HepG2 (cell line): ENCODE measurements around the gene SLC16A4. TPM values are rescaled to one million over a fixed set of nuclear protein-coding genes. Genes with fewer than 3 reads are reported as not detected.

Experiments used
- ATAC-seq: fragments of 200-7000 bp; cut with Tn5 transposase; 3 replicates; pipeline ENCODE4 v1.9.1; 2020; ENCODE audit warnings: mild to moderate bottlenecking, moderate library complexity
- BruUV-seq: library from RNA; stranded (reverse); fragments of 400-500 nt; replicated peaks from 2 replicates; lab custom pipeline; 2021; lab: Mats Ljungman, UMichigan
- CTCF ChIA-PET: fragments of 300-600 bp; formaldehyde crosslinking; extraction: SDS; loops from one replicate; lab custom pipeline; 2021; ENCODE audit warnings: low total read pairs, inconsistent platforms, low intra/inter-chr PET ratio; lab: Yijun Ruan, JAX
- POLR2A ChIA-PET: fragments of 350-600 bp; sonication (Branson Sonifier 250); formaldehyde crosslinking; loops from one replicate; lab custom pipeline; 2020; ENCODE audit warnings: antibody characterized with exemption, inconsistent platforms; lab: Yijun Ruan, JAX
- DNase-seq: peaks from one replicate; pipeline ENCODE4 v3.0.0-alpha.2; 2015; ENCODE audit warnings: low spot score
- FAIRE-seq: peaks from 3 replicates; lab custom pipeline; 2011; peaks lifted over from hg19 to GRCh38; lab: Jason Lieb, UNC
- H2AFZ ChIP-seq: one replicate; pipeline ENCODE4 v1.6.1; 2011; ENCODE audit warnings: low read length, inconsistent platforms
- H3K27ac ChIP-seq: fragments of 300-600 bp; 3 replicates; pipeline ENCODE4 v1.8.0; 2011; ENCODE audit warnings: mixed run types, mild to moderate bottlenecking, mixed read lengths, low read length, inconsistent platforms; ENCODE audit not compliant: insufficient read depth; ENCODE audit errors: extremely low read length
- H3K27me3 ChIP-seq, 2 experiments: fragments of 200-600 bp in 1 of 2; 2 replicates in 1 of 2; 3 replicates in 1 of 2; pipeline versions ENCODE4 v1.6.0 to v1.8.0; 2011; ENCODE audit warnings: low read length in 2 of 2, mild to moderate bottlenecking in 2 of 2, moderate library complexity in 2 of 2, inconsistent platforms in 1 of 2; ENCODE audit not compliant: insufficient read depth in 2 of 2, control insufficient read depth in 1 of 2
- H3K36me3 ChIP-seq, 2 experiments: fragments of 200-600 bp in 1 of 2; replicated peaks in 1 of 2; 2 replicates in 1 of 2; 3 replicates in 1 of 2; pipeline versions ENCODE4 v1.5.1 to v1.8.0; 2011; ENCODE audit warnings: low read length in 2 of 2, inconsistent platforms in 1 of 2; ENCODE audit not compliant: insufficient read depth in 2 of 2, control insufficient read depth in 1 of 2
- H3K4me1 ChIP-seq: 2 replicates; pipeline ENCODE4 v1.5.1; 2012; ENCODE audit warnings: low read length, inconsistent platforms; ENCODE audit not compliant: insufficient read depth
- H3K4me2 ChIP-seq: 2 replicates; pipeline ENCODE4 v1.6.0; 2011; ENCODE audit warnings: low read depth, low read length, inconsistent platforms
- H3K4me3 ChIP-seq, 3 experiments: fragments of 200-600 bp in 1 of 3; sonication (generic), shearing (Covaris generic) in 1 of 3; replicated peaks in 1 of 3; 2 replicates each; pipeline ENCODE4 v1.5.1; 2011 to 2016; ENCODE audit warnings: low read length in 3 of 3, inconsistent platforms in 2 of 3, low read depth in 2 of 3, mild to moderate bottlenecking in 2 of 3, control low read depth in 1 of 3, mixed read lengths in 1 of 3; ENCODE audit not compliant: insufficient read depth in 1 of 3
- H3K79me2 ChIP-seq: one replicate; pipeline ENCODE4 v1.6.1; 2011; ENCODE audit warnings: low read length, inconsistent platforms; ENCODE audit not compliant: insufficient read depth
- H3K9ac ChIP-seq: 2 replicates; pipeline ENCODE4 v1.6.0; 2011; ENCODE audit warnings: mild to moderate bottlenecking, low read depth, low read length, inconsistent platforms; ENCODE audit not compliant: insufficient read depth
- H3K9me3 ChIP-seq: 2 replicates; pipeline ENCODE4 v1.5.1; 2012; ENCODE audit warnings: mild to moderate bottlenecking, low read length
- H4K20me1 ChIP-seq: 2 replicates; pipeline ENCODE4 v1.6.0; 2011; ENCODE audit warnings: inconsistent platforms, mild to moderate bottlenecking, low read length, moderate library complexity; ENCODE audit not compliant: insufficient read depth
- AKAP8 ChIP-seq: sonication (generic); formaldehyde crosslinking; IDR thresholded peaks from 2 replicates; pipeline ENCODE4 v1.5.1; 2020; ENCODE audit warnings: mild to moderate bottlenecking, missing genetic modification reagents
- CBX5 ChIP-seq: sonication (generic); formaldehyde crosslinking; IDR thresholded peaks from 2 replicates; pipeline ENCODE4 v1.4.0; 2020; ENCODE audit warnings: missing genetic modification reagents, borderline replicate concordance
- ELF3 ChIP-seq: IDR thresholded peaks from 2 replicates; pipeline ENCODE4 v1.6.1; 2016; ENCODE audit warnings: missing genetic modification reagents, missing compliant biosample characterization
- FOXA1 ChIP-seq, 2 experiments: fragments of 450-650 bp in 1 of 2; sonication (generic) in 1 of 2; formaldehyde crosslinking in 1 of 2; IDR thresholded peaks; 2 replicates each; pipeline versions ENCODE4 v1.4.0 to v1.6.1; 2016 to 2020; ENCODE audit warnings: missing genetic modification reagents in 1 of 2
- MED8 ChIP-seq: sonication (generic); formaldehyde crosslinking; IDR thresholded peaks from 2 replicates; pipeline ENCODE4 v1.8.1; 2023; ENCODE audit warnings: mild to moderate bottlenecking, missing genetic modification reagents; ENCODE audit not compliant: insufficient replicate concordance
- RAD51 ChIP-seq: fragments of 450-650 bp; IDR thresholded peaks from 2 replicates; pipeline ENCODE4 v1.6.1; 2016; ENCODE audit warnings: borderline replicate concordance
- SAP130 ChIP-seq: IDR thresholded peaks from 2 replicates; pipeline ENCODE4 v1.6.1; 2016; ENCODE audit warnings: low read depth
- SATB2 ChIP-seq: sonication (generic); formaldehyde crosslinking; IDR thresholded peaks from 2 replicates; pipeline ENCODE4 v1.5.0; 2020; ENCODE audit warnings: missing genetic modification reagents
- SP4 ChIP-seq: sonication (generic); formaldehyde crosslinking; IDR thresholded peaks from 2 replicates; pipeline ENCODE4 v1.8.1; 2023; ENCODE audit warnings: mild to moderate bottlenecking, missing genetic modification reagents
- ZFYVE20 ChIP-seq: sonication (generic); formaldehyde crosslinking; IDR thresholded peaks from 2 replicates; pipeline ENCODE4 v1.8.0; 2023; ENCODE audit warnings: low read depth, mild to moderate bottlenecking, moderate library complexity, missing genetic modification reagents, borderline replicate concordance
- ZKSCAN5 ChIP-seq: sonication (generic); formaldehyde crosslinking; IDR thresholded peaks from 2 replicates; pipeline ENCODE4 v1.5.1; 2020; ENCODE audit warnings: mild to moderate bottlenecking, missing genetic modification reagents
- WGBS: methylation state at CpG from one replicate; pipeline ENCODE4 v1.1.6; 2017; ENCODE audit warnings: low lambda C conversion rate; 5-methylcytosine and 5-hydroxymethylcytosine counted together
- in situ Hi-C: cut with HindIII; loops from 2 replicates; pipeline ENCODE4 v1.10.0; 2017; ENCODE audit warnings: low pct_unique_long_range_greater_than_20kb; ENCODE audit not compliant: extremely low pct_ligation_motif_present
- intact Hi-C: fragments of 100-400 bp; cut with micrococcal nuclease; formaldehyde crosslinking; loops from one replicate; pipeline ENCODE4 v1.10.0; 2022; ENCODE audit not compliant: unreplicated experiment
- polyA plus RNA-seq, 8 experiments: library from polyadenylated mRNA; depleted of rRNA in 3 of 8; stranded (reverse) in 7 of 8; unstranded in 1 of 8; fragments of >200 nt; fragmentation: Illumina TruSeq in 4 of 8; extraction: Trizol in 4 of 8; gene quantifications; 2 replicates each; pipeline versions ENCODE4 v1.2.1 to v1.2.3, GENCODE V29; 2011 to 2016; ENCODE audit warnings: low read depth in 4 of 8, missing spikeins in 1 of 8, mixed read lengths in 1 of 8; ENCODE audit not compliant: insufficient read depth in 1 of 8
- total RNA-seq, 5 experiments: library from RNA; depleted of rRNA; stranded (reverse); fragments of >200 nt; fragmentation: Illumina TruSeq; extraction: Trizol; gene quantifications; 2 replicates each; pipeline ENCODE4 v1.2.3, GENCODE V29; 2016; ENCODE audit warnings: low read depth in 1 of 5
- TF ChIP-seq, protein P1 (sequence below): IDR thresholded peaks from 2 replicates; pipeline ENCODE4 v1.6.1; 2016
- TF ChIP-seq, protein P2 (sequence below): sonication (generic); formaldehyde crosslinking; IDR thresholded peaks from 2 replicates; pipeline ENCODE4 v1.8.1; 2023; ENCODE audit warnings: mild to moderate bottlenecking, missing genetic modification reagents
- TF ChIP-seq, protein P3 (sequence below): sonication (generic); formaldehyde crosslinking; IDR thresholded peaks from 2 replicates; pipeline ENCODE4 v1.8.0; 2022; ENCODE audit warnings: mild to moderate bottlenecking, missing genetic modification reagents; ENCODE audit not compliant: insufficient replicate concordance
- TF ChIP-seq, protein P4 (sequence below): sonication (generic); formaldehyde crosslinking; IDR thresholded peaks from 2 replicates; pipeline ENCODE4 v1.4.0; 2020; ENCODE audit warnings: missing genetic modification reagents

SLC16A4 gene
- total and polyA plus RNA-seq, 2 of the 13 experiments (the other 11 are each of a cell fraction or from before 2014, with no cell fraction given), result 1.1 to 1.5 TPM

DNA sequence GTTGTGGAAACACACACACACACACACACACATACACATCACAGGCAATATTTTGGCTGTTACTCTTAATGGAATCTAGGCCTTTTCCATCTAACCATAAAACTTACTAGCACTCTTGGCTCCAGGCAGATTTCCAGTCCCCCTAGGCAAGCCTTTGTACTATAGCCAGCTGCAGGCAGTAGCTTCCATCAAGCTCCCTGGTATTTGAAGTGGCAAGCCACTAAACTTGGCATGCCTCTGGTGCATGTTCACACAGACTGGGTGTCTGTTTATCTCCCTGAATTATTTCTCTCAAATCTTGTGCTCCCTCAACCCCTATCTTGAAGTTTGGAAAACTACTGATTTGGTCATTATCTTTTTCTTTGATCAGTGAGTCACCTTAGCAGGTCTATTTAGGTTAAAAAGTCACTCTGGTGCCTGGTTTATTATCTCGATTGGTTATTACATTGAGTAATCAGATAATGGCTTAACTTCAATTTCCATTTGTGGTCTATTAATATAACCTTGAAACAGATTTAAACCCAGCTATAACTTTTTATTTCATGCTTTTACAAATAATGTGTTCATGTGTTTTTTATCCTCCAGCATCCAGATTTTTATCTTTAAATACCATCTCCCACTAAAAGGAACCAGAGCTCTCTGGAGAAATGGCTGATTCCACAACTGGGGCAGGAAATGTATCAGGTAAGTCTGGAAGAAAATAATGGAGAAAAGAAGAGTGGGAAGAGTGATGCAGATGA lies 54.4 kb downstream of the SLC16A4 start (continued):
- TF ChIP-seq SP4 (CRISPR knock-in tag), result no peak
- no peak for TF ChIP-seq MED8 (CRISPR knock-in tag)
- TF ChIP-seq, all 625 proteins: peak for 5

DNA sequence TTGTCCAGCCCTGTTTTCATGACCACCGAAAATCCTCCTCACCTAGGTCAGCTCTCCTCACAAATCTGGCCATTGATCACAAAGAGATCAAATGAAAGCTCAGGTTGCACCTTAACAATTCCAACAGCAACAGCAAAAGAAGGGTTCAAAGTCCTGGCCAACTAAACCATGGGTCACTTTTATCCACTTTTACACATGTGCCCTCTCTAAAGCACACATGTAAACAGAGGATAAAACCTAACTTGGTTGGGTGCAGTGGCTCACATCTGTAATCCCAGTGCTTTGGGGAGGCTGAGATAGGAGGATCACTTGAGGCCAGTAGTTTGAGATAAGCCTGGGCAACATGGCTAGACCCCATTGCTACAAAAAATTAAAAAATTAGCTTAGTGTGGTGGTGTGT lies 55.6 kb downstream of the SLC16A4 start:
- FAIRE-seq, result no peak
- BruUV-seq, result no TSS peak
- peak overlapping the region; percentile 56 for H3K4me2 ChIP-seq
- ATAC-seq, result no peak
- intact Hi-C loops (loop anchor here (5.0 kb wide), 1 partner anchor 57 kb away; the partner anchor contains the start of gene SLC16A4), in situ Hi-C loops (no loop called here)
- CTCF ChIA-PET, result no interaction called here
- no peaks in the 10 kb centered on the region; a peak in 1 of 5 replicates for H3K36me3 ChIP-seq
- H2AFZ ChIP-seq, result no peak overlapping the region
- H3K4me1 ChIP-seq, result peaks cover 64% of the 10 kb centered on the region
- H3K79me2 ChIP-seq, result peaks cover 18% of the 10 kb centered on the region
- peak overlapping the region; percentile 8; the same call in 1 of the 2 replicates for H3K9ac ChIP-seq
- peak; percentile 66 for DNase-seq
- H3K27me3 ChIP-seq, result no peaks in the 10 kb centered on the region; a peak in 1 of 5 replicates
- 29% methylated on average over 1 of the region's 1 CpG for WGBS
- no peak overlapping the region for H3K4me3 ChIP-seq
- POLR2A ChIA-PET, result interaction anchor here (1.0 to 1.3 kb wide), 2 partner anchors 23 to 25 kb away, joined by 3 read pairs; no protein-coding TSS in a partner anchor
- H4K20me1 ChIP-seq, result peaks cover 6% of the 10 kb centered on the region; the same call in 1 of the 2 replicates
- H3K9me3 ChIP-seq, result no peaks in the 10 kb centered on the region
- peak overlapping the region; percentile 100 for H3K27ac ChIP-seq
- TF ChIP-seq SATB2 (CRISPR knock-in tag) (no peak), CBX5 (CRISPR knock-in tag) (no peak), ELF3 (CRISPR knock-in tag) (peak; percentile 74; the same call in 1 of the 2 replicates), ZKSCAN5 (CRISPR knock-in tag) (no peak), AKAP8 (CRISPR knock-in tag) (no peak), ZFYVE20 (CRISPR knock-in tag) (no peak), FOXA1 (IDR thresholded peaks at IDR 0.05) (no peak), FOXA1 (CRISPR knock-in tag; IDR thresholded peaks at IDR 0.05) (peak; percentile 58; the same call in 1 of the 2 replicates), SAP130 (CRISPR knock-in tag) (peak; percentile 54; the same call in 1 of the 2 replicates), RAD51 (no peak)
- TF ChIP-seq, protein P1, sequence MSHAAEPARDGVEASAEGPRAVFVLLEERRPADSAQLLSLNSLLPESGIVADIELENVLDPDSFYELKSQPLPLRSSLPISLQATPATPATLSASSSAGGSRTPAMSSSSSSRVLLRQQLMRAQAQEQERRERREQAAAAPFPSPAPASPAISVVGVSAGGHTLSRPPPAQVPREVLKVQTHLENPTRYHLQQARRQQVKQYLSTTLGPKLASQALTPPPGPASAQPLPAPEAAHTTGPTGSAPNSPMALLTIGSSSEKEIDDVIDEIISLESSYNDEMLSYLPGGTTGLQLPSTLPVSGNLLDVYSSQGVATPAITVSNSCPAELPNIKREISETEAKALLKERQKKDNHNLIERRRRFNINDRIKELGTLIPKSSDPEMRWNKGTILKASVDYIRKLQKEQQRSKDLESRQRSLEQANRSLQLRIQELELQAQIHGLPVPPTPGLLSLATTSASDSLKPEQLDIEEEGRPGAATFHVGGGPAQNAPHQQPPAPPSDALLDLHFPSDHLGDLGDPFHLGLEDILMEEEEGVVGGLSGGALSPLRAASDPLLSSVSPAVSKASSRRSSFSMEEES, result no peak
- TF ChIP-seq, protein P2, sequence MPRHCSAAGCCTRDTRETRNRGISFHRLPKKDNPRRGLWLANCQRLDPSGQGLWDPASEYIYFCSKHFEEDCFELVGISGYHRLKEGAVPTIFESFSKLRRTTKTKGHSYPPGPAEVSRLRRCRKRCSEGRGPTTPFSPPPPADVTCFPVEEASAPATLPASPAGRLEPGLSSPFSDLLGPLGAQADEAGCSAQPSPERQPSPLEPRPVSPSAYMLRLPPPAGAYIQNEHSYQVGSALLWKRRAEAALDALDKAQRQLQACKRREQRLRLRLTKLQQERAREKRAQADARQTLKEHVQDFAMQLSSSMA, result no peak
- TF ChIP-seq, protein P3, sequence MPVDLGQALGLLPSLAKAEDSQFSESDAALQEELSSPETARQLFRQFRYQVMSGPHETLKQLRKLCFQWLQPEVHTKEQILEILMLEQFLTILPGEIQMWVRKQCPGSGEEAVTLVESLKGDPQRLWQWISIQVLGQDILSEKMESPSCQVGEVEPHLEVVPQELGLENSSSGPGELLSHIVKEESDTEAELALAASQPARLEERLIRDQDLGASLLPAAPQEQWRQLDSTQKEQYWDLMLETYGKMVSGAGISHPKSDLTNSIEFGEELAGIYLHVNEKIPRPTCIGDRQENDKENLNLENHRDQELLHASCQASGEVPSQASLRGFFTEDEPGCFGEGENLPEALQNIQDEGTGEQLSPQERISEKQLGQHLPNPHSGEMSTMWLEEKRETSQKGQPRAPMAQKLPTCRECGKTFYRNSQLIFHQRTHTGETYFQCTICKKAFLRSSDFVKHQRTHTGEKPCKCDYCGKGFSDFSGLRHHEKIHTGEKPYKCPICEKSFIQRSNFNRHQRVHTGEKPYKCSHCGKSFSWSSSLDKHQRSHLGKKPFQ (CRISPR knock-in tag), result no peak
- TF ChIP-seq, protein P4, sequence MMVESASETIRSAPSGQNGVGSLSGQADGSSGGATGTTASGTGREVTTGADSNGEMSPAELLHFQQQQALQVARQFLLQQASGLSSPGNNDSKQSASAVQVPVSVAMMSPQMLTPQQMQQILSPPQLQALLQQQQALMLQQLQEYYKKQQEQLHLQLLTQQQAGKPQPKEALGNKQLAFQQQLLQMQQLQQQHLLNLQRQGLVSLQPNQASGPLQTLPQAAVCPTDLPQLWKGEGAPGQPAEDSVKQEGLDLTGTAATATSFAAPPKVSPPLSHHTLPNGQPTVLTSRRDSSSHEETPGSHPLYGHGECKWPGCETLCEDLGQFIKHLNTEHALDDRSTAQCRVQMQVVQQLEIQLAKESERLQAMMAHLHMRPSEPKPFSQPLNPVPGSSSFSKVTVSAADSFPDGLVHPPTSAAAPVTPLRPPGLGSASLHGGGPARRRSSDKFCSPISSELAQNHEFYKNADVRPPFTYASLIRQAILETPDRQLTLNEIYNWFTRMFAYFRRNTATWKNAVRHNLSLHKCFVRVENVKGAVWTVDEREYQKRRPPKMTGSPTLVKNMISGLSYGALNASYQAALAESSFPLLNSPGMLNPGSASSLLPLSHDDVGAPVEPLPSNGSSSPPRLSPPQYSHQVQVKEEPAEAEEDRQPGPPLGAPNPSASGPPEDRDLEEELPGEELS (CRISPR knock-in tag), result no peak
